IPS DF 4.7 (cell line): ENCODE results near the gene PDE4A.
A peak's percentile ranks its signal among the peaks of the same experiment; 100 is the strongest.
"Not testable (repeated sequence)": the region's sequence is repeated elsewhere in the genome, so short reads cannot be mapped to it uniquely, and the experiment has no call there.

Experiments
- DNase-seq: peaks from one replicate; pipeline ENCODE4 v3.0.0-alpha.2; 2013; ENCODE audit warnings: low spot score; ENCODE audit errors: extremely low read depth

The PDE4A gene

DNA sequence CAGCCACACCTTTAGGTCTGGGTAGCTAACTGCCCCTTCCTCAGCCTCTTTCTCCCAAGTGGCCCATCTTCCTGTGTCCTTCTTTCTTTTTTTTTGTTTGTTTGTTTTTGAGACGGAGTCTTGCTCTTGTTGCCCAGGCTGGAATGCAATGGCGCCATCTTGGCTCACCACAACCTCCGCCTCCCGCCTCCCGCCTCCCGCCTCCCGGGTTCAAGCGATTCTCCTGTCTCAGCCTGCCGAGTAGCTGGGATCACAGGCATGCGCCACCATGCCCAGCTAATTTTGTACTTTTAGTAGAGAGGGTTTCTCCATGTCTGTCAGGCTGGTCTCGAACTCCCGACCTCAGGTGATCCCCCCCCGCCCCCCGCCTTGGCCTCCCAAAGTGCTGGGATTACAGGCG is 41.7 kb downstream of the PDE4A start:
- DNase-seq = not testable (repeated sequence)

DNA sequence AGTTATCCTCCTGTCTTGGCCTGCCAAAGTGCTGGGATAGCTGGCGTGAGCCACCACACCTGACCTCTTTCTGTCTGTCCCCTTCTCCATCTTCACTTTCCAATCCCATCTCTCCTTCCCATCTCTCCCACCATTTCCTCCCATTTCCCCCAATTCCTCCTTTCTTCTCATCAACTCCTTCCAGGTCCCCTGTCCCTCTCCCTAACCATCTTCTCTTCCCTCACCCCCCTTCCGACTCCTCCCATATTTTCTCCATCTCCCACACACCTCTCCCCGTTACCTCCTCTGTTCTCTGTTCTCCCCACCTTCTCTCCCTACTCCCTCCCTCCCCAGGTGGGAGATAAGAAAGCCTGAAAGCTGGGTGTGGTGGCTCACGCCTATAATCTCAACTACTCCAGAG is 42.2 kb downstream of the PDE4A start:
- no peak for DNase-seq

DNA sequence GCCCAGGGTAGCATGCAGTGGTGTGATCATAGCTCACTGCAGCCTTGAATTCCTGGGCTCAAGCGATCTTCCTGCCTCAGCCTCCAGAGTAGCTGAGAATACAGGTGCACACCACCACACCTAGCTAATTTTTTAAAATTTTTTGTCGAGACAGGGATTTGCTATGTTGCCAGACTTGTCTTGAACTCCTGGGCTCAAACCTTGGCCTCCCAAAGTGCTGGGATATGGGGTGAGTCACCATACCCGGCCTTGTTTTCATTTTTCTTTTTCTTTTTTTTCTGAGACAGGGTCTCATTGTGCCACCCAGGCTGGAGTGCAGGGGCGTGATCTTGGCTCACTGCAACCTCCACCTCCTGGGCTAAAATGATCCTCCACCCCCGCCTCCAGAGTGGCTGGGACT is 44.1 kb downstream of the PDE4A start:
- no peak for DNase-seq

DNA sequence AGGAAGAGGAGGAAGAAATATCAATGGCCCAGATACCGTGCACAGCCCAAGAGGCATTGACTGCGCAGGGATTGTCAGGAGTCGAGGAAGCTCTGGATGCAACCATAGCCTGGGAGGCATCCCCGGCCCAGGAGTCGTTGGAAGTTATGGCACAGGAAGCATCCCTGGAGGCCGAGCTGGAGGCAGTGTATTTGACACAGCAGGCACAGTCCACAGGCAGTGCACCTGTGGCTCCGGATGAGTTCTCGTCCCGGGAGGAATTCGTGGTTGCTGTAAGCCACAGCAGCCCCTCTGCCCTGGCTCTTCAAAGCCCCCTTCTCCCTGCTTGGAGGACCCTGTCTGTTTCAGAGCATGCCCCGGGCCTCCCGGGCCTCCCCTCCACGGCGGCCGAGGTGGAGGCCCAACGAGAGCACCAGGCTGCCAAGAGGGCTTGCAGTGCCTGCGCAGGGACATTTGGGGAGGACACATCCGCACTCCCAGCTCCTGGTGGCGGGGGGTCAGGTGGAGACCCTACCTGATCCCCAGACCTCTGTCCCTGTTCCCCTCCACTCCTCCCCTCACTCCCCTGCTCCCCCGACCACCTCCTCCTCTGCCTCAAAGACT is 46.9 kb downstream of the PDE4A start:
- DNase-seq = no peak

DNA sequence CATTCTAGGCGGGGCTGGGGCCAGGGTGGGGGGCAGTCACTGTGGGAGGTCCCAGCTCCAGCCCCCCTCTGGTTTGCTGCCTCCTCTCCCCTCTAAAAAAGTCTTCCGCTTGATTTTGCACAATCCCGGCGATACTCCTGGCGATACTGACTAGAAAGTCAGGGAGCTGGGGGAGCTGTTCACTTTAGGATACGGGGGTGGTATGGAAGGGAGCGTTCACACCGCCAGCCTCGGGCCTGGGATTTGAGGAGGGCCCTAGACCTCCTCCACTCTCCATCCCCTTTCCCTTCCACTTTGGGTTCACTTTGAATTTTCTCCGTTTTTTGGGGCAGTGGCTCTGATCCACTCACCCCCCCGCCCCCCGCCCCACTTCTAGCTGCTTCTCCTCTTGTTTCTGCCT is 47.8 kb downstream of the PDE4A start:
- no peak for DNase-seq

DNA sequence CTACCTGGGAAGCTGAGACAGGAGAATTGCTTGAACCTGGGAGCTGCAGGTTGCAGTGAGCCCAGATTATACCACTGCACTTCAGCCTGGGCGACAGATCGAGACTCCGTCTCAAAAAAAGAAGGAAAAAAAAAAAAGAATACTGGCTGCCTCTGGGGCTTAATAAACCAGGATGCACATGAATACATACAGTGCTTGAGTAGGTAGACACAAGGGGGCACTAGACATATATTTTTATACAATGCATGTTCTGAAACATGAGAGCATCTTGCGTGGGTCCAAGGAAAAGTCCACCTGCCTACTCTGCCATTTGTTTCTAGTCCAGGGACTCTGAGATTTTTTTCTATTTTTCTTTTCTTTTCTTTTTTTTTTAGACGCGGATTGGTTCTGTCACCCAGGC is 51.6 kb downstream of the PDE4A start:
- no peak for DNase-seq

DNA sequence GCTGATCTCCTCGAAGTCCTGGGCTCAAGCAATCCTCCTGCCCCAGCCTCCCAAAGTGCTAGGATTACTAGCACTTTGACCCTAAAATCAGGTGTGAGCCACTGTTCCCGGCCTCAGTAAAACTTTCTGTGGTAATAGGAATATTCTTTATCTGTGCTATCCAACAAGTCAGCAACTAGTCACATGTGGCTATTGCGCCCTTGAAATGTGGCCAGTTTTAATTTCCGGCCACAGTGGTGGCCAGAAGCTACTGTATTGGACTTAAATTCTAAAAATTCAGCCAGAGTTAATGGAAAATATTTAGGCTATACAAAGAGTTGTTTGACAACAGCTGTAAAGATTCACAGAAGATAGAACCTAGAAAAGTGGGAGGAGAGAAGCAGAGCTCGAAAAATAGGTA is 52.9 kb downstream of the PDE4A start:
- DNase-seq = no peak

DNA sequence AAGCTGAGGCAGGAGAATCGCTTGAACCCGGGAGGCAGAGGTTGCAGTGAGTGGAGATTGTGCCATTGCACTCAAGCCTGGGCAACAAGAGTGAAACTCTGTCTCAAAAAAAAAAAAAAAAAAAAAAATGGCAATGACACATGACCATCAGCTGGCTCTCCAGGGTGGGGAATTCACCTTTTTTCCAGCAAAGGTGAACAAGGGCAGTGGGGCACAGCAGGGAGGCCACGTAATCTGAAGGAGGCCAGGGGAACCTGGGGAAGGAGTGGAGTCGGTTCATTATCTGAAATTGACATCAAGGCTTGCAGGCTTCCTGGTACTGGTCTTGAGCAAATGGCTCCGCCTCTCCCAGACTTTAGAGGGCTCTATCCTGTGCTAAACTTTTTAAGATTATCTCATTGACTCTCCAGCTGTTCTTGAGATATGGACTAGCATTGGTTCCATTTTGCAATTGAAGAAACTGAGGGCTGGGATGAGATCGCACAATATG is 54.7 kb downstream of the PDE4A start:
- no peak for DNase-seq

DNA sequence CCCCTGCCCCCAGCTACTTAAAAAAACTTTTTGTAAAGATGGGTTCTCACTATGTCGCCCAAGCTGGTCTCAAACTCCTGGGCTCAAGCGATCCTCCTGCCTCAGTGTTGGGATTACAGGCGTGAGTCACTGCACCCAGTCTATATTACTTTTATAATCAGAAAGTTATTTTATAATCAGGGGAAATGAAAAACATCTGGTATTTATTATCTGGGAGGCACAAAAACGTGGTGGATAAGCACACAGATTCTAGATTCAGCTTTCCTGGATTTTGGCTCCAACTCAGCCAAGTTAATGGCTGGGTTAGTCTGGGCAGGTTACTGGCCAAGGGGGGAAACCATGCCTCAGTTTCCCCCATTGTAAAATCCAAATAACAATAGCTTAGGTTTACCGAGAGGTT is 58.1 kb downstream of the PDE4A start:
- DNase-seq = no peak

DNA sequence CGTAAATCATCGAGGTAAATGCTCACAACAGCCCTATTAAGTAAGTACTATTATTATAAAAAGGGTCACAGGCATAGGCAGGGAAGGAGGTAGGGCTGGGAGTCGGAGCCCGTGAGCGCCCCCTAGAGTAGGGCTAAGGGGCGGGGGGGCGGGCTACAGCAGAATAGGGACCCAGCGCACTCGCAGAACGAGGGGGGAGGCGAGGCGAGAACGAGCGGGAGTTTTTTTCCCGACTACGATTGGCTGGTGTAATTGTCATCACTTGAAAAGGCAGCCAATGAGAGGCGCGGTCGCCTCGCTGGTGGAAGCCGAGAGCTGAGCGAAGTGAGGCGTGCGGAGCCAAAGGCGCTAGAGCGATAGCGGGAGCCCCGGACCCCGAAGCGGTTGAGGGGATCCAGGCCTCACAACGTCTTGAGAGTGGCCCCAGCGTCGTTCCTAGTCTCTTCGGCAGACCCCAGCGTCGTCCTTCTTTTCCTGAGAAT is 58.6 kb downstream of the PDE4A start:
- DNase-seq = peak; percentile 87

DNA sequence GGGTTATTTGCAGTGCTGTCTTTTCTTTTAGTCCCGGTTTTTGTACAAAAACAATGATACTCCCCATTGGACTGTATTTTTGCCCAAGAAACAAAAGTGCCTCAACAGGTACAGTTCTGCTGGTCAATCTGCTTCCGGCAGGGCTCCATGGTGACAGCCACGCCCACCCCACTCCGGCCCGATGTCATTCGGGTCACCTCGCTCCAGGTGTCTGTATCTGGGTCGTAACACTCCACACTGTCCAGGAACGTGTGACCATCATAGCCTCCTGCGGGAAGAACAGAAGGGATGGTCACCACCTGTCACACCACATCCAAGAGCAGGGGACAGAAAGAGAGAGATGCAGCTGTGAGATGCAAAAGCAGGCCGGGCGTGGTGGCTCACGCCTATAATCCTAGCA is 66.2 kb downstream of the PDE4A start:
- DNase-seq = no peak

DNA sequence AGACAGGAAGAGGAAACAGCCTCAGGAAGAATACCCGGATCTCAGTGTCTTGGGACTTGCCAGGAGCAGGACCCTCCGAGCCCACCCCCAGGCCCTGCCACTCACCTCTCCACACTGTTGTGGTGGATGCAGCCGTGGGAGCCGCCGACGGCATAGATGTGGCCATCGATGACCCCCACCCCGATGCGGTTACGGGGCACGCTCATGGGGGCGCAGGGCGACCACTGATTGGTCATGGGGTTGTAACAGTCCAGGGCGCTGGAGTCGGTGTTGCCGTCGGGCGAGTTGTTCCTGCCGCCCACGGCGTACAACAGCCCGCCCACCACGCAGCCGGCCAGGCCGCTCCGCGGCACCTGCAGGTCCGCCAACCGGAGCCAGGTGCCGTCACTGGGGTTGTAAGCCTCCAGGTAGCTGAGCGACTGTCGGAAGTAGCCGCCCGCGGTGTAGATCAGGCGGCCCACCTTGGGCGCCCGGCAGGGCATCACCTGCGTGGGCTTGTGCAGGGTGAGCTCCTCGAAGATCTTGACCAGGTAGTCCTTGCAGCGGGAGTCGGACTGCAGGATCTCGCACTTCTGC is 71.2 kb downstream of the PDE4A start:
- no peak for DNase-seq

DNA sequence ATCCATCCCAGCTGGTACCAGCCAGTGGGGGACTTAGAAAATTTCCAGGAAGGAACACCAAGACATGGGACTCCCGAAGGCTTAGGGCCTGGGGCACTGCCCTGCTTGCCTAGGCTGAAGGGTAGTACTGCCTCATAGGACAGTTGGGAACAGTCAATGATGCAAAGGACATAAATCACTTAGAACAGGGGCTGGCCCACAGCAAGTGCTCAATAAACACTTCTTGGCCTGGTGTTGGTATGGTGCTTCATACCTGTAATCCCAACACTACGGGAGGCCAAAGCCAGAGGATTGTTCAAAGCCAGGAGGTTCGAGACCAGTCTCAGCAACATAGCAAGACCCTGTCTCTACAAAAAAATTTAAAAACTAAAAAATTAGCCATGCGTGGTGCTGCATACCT is 77.0 kb downstream of the PDE4A start:
- DNase-seq = no peak

DNA sequence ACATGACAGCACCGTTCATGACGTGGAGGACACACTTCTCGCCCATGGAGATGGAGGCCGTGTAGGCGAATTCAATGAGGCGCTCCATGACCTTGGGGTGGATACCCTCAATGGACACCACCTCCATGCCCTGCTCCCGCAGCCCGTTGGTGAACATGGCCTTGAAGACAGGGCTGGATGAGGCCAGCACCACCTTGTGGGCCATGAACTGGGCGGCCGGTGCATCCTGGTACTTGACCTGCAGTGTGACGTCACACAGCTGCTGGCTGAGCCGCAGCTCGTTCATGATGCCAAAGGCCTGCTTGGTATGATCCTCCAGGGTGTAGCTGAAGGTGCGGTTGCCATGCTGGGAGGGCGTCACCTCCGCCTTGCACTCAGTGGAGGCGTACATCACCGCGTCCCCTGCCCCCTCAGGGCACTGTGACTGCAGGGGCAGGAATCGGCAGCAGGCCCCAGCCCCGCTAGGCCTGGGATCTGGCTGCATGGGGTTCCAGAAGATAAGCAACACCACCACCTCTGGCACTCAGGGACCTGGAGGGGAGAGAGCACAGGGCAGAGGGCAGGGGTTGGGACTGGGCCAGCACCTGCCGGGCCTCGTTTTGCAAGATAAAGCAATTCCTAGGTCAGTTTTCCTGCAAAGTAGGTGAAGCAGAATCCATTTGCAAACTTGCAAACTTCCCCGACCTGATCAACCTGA is 79.4 kb downstream of the PDE4A start:
- DNase-seq = no peak

DNA sequence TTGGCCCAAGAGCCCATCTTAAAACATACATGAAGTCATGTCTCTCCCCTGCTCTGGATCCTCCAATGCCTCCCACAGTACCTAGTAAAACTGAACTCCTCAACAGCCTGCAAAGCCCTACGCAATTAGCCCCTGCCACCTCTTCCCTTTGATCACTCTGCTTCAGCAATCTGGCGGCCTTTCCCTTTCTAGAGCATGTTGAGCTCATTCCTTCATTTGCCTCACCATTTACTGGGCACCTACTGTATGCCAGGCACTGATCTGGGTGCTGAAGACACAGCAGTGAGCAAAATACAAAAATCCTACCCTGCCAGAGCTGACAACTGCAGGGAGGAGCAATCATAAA is 79.9 kb downstream of the PDE4A start:
- DNase-seq = no peak

DNA sequence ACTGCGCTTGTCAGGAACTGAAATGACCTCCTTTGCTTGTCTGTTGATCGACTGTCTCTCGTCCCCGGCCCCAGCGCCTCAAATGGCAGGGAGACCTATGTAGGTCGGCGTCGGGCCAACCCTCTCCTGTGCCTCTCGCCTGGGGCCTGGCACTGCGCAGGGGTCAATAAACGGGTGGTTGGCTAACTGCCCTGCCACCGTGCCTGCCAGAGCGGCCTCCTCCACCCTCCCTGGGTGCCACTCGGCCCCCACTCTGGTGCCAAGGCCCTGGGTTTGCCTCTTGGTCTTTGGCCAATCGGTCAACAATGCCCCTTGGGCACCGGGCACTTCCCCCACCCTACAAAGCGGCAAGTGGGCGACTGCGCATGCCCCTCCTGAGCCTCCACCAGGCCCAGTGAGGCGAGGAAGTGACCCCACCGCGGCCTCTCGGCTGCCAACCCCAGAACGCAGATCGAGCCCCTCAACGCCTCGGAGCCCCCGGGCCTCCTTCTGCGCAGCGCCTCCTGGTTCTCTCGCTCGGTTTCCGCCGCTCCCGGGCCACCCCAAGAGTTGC is 81.7 kb downstream of the PDE4A start:
- DNase-seq = no peak

DNA sequence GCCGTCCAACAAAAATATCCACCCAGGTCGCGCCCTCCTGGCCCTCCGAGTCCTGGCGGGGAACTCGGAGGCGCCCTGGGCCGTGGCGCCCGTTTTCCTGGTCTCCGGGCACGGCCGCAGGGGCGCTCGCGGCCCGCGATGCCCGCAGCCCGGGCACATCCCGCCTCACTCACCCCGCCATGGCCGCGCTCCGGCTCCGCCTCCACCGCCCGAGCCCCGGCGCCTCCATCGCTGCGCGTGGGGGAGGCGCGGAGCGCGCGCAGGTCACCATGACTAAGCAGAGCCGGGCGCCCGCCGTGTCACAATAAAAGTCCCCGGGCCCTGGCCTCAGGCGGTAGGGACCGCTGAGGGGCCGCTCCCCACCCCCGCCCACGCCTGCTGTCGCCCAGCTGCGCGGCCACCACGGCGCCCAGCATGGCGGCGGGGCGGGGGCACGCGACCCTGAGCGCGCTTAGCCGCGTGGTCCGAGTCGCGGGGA is 82.2 kb downstream of the PDE4A start:
- no peak for DNase-seq

DNA sequence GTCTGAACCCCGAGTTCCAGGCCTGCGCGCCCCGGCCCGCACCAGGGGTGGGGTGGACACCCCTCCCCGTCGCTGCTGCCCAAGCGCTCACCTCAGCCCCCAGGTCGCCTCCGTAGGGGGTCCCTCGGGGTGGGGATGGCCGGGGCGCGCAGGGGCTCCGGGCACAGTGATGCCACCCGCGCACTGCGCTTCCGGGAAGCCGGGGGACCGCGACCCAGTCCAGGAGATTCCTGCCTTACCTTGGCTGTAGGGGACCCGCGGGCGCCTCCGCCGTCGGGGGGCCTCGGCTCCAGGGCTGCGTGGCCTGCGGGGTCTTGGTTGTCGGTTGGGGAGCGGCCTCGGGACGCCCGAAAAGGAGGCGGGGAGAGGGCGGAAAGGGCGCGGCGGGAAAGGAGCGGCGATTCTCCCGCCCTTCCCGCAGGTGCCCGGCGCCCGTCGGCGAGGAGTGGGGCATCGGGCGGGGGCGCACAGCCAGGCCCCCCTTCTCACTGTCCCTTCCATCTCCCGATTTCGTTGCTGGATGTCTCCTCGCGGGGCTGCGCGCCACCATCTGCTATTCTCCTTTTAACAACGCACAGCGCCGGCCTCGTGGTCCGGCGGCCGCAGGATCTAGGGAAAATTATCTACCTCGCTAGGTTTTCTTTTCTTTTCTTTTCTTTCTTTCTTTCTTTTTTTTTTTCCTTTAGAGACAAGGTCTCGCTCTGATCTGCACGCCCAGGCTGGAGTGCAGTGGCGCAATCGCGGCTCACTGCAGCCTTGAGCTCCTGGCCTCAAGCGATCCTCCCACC is 82.9 kb downstream of the PDE4A start, which contains the start of gene KEAP1:
Gene KEAP1, minus strand, starts transcription at position 355 of the 788 bp plus-strand sequence. CDS start 3,323 bp downstream, outside the sequence.
- no peak for DNase-seq

DNA sequence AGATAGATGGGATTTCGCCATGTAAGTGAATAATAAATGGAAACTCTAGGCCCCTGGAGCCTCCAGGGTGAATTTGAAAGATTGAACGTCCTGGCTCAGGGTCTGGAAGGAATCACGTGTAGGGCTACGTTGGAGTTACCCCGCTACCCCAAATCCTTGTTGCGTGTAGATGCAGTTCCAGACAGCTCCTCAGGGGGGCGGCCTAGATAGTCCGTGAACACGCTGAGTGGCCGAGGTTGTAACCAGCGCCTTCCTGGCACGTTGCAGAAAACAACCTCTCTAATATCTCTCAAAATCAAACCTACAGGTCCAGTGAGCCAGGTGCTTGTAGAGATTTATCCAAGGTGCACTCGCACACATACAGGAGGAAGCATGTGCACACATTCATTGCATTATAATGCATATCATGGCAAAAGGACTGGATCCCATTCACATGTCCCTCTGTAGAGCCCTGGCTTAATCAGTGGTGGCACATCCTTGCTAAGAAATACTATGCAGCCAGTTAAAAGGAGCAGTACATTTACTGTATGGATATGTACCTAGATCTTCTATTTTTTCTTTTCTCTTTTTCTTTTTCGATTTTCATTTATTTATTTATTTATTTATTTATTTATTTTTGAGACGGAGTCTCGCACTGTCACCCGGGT is 85.4 kb downstream of the PDE4A start:
- no peak for DNase-seq

DNA sequence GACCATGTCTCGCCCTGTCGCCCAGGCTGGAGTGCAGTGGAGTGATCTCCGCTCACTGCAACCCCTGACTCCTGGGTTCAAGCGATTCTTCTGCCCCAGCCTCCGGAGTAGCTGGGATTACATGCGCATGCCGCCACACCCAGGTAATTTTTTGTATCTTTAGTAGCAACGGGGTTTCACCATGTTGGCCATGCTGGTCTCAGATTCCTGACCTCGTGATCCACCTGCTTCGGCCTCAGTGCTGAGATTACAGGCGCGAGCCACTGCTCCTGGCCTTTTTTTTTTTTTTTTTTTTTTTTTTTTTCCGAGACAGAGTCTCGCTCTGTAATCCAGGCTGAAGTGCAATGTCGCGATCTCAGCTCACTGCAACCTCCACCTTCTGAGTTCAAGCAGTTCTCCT is 87.7 kb downstream of the PDE4A start:
- DNase-seq = no peak

DNA sequence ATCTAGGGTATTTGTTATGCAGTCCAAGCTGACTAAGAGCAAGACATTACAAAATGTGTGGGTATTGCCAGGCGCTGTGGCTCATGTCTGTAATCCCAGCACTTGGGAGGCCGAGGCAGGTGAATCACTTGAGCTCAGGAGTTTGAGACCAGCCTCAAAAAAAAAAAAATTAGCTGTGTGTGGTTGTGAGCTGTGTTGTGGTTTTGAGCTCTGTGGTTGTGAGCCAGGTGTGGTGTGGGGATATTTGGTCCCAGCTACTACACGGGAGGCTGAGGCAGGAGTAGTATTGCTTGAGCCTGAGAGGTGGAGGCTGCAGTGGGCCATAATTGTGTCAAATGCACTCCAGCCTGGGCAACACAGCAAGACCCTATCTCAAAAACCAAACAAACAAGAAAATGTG is 88.4 kb downstream of the PDE4A start:
- no peak for DNase-seq
